K562 (cell line): ENCODE results near the gene EXTL1. TPM values are rescaled to one million over a fixed set of nuclear protein-coding genes. Genes with fewer than 3 reads are reported as not detected.

Experiments
- ADNP ChIP-seq: fragments of 200-800 bp; sonication (Bioruptor generic); IDR thresholded peaks from 2 replicates; pipeline ENCODE4 v1.6.1; 2016; ENCODE audit warnings: missing genetic modification characterization, missing compliant biosample characterization
- AFF4 ChIP-seq: sonication (generic); formaldehyde crosslinking; IDR thresholded peaks from 2 replicates; pipeline ENCODE4 v1.8.0; 2023; ENCODE audit warnings: mild to moderate bottlenecking, missing genetic modification reagents
- GATA2 ChIP-seq: sonication (generic); formaldehyde crosslinking; IDR thresholded peaks from 2 replicates; pipeline ENCODE4 v1.4.0; 2020; ENCODE audit warnings: mild to moderate bottlenecking, missing genetic modification reagents
- MAFG ChIP-seq: fragments of 450-650 bp; conservative IDR thresholded peaks from 2 replicates; pipeline ENCODE4 v1.6.1; 2016; ENCODE audit warnings: missing genetic modification characterization, missing compliant biosample characterization
- polyA plus RNA-seq, 8 experiments: library from polyadenylated mRNA; depleted of rRNA in 4 of 8; stranded (reverse) in 5 of 8; unstranded in 3 of 8; fragments of >200 nt; fragmentation: Nextera tagmentation in 2 of 8; fragmentation: Illumina TruSeq in 1 of 8; extraction: Ambion mirVana in 2 of 8; extraction: Trizol in 1 of 8; gene quantifications; 2 replicates each; pipeline versions ENCODE4 v1.2.1 to v1.2.3, GENCODE V29; 2011 to 2014; ENCODE audit warnings: inconsistent platforms in 1 of 8, missing spikeins in 1 of 8
- total RNA-seq, 7 experiments: library from RNA; depleted of rRNA in 6 of 7; stranded (reverse); fragments of >200 nt in 6 of 7; fragmentation: Illumina TruSeq in 2 of 7; extraction: Trizol in 2 of 7; gene quantifications; 2 replicates each; pipeline versions ENCODE4 v1.2.1 to v1.2.3, GENCODE V29; 2011 to 2021; ENCODE audit warnings: low replicate concordance in 1 of 7
- TF ChIP-seq, protein P1 (sequence below): sonication (generic); formaldehyde crosslinking; IDR thresholded peaks from 2 replicates; pipeline ENCODE4 v1.8.1; 2022; ENCODE audit warnings: missing genetic modification reagents

EXTL1 gene
- total and polyA plus RNA-seq, 9 of the 15 experiments (the other 6 are each of a cell fraction or from before 2014, with no cell fraction given): 0.04 to 0.23 (median 0.08) TPM; not detected in 3

- TF ChIP-seq MAFG (tag) (peak; percentile 49; the same call in 1 of the 2 replicates), GATA2 (CRISPR knock-in tag) (0 out of 2 replicates have a peak, but pooled peaks have one; percentile 16), ADNP (tag) (0 out of 2 replicates have a peak, but pooled peaks have one; percentile 11), AFF4 (CRISPR knock-in tag) (no peak)
- TF ChIP-seq, protein P1, sequence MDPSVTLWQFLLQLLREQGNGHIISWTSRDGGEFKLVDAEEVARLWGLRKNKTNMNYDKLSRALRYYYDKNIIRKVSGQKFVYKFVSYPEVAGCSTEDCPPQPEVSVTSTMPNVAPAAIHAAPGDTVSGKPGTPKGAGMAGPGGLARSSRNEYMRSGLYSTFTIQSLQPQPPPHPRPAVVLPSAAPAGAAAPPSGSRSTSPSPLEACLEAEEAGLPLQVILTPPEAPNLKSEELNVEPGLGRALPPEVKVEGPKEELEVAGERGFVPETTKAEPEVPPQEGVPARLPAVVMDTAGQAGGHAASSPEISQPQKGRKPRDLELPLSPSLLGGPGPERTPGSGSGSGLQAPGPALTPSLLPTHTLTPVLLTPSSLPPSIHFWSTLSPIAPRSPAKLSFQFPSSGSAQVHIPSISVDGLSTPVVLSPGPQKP (CRISPR knock-in tag): no peak
These were observed 27.0 kb upstream of the EXTL1 start (continued) for GRCh38 chr1:25994402-25995150.
